PFSK-1 (cell line): Measurements from ENCODE around the gene TRIP10.

Experiments
- FOXP2 ChIP-seq: optimal IDR thresholded peaks from 2 replicates; pipeline ENCODE3; 2011; ENCODE audit warnings: borderline replicate concordance, control low read depth, inconsistent platforms; ENCODE audit not compliant: insufficient read depth; ENCODE audit errors: extremely low read length, extremely low read depth
- POLR2AphosphoS5 ChIP-seq: IDR thresholded peaks from 2 replicates; pipeline ENCODE4 v1.6.1; 2012; ENCODE audit warnings: low read depth, mild to moderate bottlenecking, control low read depth, low read length, moderate library complexity
- REST ChIP-seq, 2 experiments: IDR thresholded peaks; 2 replicates each; pipeline versions ENCODE4 v1.6.1 to v1.8.0; 2011 to 2012; ENCODE audit warnings: low read depth in 2 of 2, low read length in 2 of 2, control low read depth in 1 of 2, inconsistent platforms in 1 of 2, mild to moderate bottlenecking in 1 of 2, moderate library complexity in 1 of 2; ENCODE audit not compliant: insufficient read depth in 1 of 2
- SIN3A ChIP-seq: IDR thresholded peaks from 2 replicates; pipeline ENCODE4 v1.6.1; 2012; ENCODE audit warnings: mild to moderate bottlenecking, low read length, moderate library complexity, borderline replicate concordance; ENCODE audit not compliant: insufficient read depth
- TAF1 ChIP-seq: IDR thresholded peaks from 2 replicates; pipeline ENCODE4 v1.6.1; 2012; ENCODE audit warnings: low read length, control low read depth, borderline replicate concordance; ENCODE audit not compliant: insufficient read depth

The TRIP10 gene

GRCh38 chr19:6790194-6791128 is 51.0 kb downstream of the TRIP10 start:
- TF ChIP-seq FOXP2 (no peak), REST (IDR thresholded peaks at IDR 0.05; ENCODE audit: insufficient read depth in 1 of 2, low read depth in 2 of 2, low read length in 2 of 2) (no peak), SIN3A (no peak), POLR2AphosphoS5 (no peak), TAF1 (no peak)

- TF ChIP-seq SIN3A (no peak), POLR2AphosphoS5 (no peak), REST (IDR thresholded peaks at IDR 0.05; ENCODE audit: insufficient read depth in 1 of 2, low read depth in 2 of 2, low read length in 2 of 2) (no peak), TAF1 (no peak)
Measured at GRCh38 chr19:6791237-6791636, 51.8 kb downstream of the TRIP10 start.

- TF ChIP-seq SIN3A (no peak), POLR2AphosphoS5 (no peak)
Measured at GRCh38 chr19:6793411-6793810, 53.9 kb downstream of the TRIP10 start.

- no peak for TF ChIP-seq FOXP2
- no peak for TF ChIP-seq REST (IDR thresholded peaks at IDR 0.05; ENCODE audit: insufficient read depth in 1 of 2, low read depth in 2 of 2, low read length in 2 of 2)
- TF ChIP-seq TAF1: no peak
- TF ChIP-seq SIN3A: no peak
- no peak for TF ChIP-seq POLR2AphosphoS5
Measured at GRCh38 chr19:6793973-6794372, 54.5 kb downstream of the TRIP10 start.

- no peak for TF ChIP-seq TAF1
- no peak for TF ChIP-seq POLR2AphosphoS5
- TF ChIP-seq FOXP2: no peak
- TF ChIP-seq SIN3A: no peak
- TF ChIP-seq REST (IDR thresholded peaks at IDR 0.05; ENCODE audit: insufficient read depth in 1 of 2, low read depth in 2 of 2, low read length in 2 of 2): no peak
Measured at GRCh38 chr19:6794686-6795431, 55.4 kb downstream of the TRIP10 start.
